Measurements from ENCODE around the gene AFAP1.

The AFAP1 gene

GRCh38 chr4:7892212-7893019 is 47.2 kb downstream of the AFAP1 start:
- no peak for DNase-seq

- no peak for DNase-seq
Measured at GRCh38 chr4:7890635-7891393, 48.8 kb downstream of the AFAP1 start.

- DNase-seq: no peak
Measured at GRCh38 chr4:7887436-7887835, 52.2 kb downstream of the AFAP1 start.

- no peak for DNase-seq
Measured at GRCh38 chr4:7886007-7886973, 53.4 kb downstream of the AFAP1 start.

DNA sequence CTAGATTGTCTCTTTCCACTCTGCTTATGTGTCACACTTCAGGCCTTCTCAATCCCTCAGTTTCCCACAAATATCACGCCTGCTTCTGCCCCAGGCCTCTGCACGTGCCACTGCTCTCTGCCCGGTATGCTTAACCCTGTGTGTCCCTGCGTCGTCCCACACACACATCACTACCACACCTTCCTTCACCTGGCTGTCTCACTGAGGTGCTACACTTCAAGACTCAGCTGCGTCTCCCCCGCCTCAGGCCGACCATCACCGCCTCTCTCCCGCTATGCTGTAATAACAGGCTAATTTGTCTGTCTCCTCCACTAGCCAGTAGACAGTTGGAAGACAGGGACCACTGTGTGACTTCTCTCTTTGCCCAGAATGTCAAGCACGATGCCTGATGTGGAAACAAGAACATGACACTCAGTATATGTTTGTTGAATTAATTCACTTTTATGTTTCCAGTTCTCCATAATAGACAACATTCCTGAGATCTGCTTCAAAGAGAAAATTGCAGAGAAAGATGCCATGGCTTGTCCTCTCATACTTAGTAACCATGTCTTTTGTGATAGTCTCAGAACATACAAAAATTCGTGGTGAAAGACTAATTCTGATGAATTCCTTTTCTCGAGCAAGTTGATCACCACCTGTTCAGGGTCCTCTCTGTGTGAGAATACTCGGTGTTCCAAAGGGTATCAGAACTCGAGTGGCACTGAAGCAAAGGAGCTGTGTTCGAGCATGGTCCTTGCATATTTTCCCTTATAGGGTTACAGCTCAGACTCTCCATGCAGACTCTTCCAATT is 54.2 kb downstream of the AFAP1 start:
- DNase-seq: no peak

GRCh38 chr4:7880683-7881082 is 59.0 kb downstream of the AFAP1 start:
- no peak for DNase-seq

DNA sequence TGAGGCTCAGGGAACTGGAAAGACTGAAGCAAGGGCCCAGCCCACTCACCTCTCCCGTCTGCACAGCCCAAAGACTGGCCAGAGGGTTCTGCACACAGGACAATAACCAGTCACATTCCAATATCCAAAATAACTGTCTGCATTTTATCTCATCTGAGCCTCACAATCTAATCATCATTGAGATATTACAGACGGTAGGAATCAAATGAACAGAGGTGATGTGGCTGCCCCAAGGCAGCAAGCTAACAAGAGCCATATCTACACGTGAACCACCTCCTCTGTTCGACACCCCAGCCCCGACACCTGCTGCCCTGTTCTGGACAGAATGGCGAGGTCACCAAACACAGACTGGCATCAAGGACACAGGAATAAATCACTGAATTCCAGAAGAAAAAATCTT is 60.5 kb downstream of the AFAP1 start:
- no peak for DNase-seq

DNA sequence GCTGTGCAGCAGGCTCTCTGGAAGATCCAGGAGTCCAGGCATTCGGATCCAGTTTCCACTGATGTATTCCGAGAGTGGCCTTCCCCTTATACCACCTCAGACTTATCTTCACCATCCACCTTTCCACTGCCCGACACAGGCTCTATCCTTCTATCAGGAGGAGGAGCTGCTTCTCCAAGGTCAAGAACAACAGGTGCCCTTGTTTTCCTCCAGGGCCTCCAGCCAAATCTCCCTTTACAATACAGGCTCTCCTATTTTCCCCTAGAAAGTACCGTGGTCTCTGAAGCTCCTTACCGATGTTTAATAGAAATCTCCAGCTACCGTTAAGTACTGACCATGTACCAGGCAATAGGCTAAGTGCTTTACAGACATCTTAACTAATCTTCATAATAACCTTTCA is 61.3 kb downstream of the AFAP1 start:
- no peak for DNase-seq

GRCh38 chr4:7877176-7877575 is 62.5 kb downstream of the AFAP1 start:
- DNase-seq: no peak

DNA sequence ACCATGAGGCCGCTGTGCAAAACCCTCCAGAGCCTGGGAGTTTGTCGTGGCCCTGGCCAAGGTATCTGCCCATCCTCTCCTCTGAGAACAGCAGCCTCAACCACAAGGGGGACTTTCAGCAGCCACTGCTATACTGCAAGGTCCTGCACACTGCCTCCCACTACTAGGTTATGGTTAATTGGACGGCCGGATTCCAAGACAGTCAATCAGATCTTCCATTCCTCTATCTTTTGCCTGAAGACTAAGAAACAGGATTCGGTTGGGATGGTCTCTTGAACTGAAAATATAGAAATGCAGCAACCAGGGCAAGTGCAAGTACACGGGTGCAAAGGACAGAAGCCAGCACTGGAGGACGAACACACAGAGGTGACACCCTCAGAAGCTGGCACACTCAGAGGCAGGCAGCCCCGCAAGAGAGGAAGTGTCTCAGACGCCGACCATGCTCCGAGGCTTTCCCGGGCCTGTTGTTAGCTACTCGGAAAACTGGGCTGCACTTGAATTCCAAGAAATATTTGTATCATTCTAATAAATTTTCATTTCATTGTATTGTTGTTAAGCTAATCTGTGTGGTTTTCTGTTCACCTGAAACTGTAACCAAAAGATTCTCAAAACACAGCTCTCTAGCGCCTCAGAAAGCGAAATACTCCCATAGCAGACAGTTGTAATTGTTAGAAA is 63.3 kb downstream of the AFAP1 start:
- DNase-seq: peak in 1 of 4 experiments; percentile 10

- no peak for DNase-seq
Measured at GRCh38 chr4:7874838-7875237, 64.8 kb downstream of the AFAP1 start.

GRCh38 chr4:7873881-7874280 is 65.8 kb downstream of the AFAP1 start:
- no peak for DNase-seq

GRCh38 chr4:7872264-7872771 is 67.3 kb downstream of the AFAP1 start:
- DNase-seq: no peak

DNA sequence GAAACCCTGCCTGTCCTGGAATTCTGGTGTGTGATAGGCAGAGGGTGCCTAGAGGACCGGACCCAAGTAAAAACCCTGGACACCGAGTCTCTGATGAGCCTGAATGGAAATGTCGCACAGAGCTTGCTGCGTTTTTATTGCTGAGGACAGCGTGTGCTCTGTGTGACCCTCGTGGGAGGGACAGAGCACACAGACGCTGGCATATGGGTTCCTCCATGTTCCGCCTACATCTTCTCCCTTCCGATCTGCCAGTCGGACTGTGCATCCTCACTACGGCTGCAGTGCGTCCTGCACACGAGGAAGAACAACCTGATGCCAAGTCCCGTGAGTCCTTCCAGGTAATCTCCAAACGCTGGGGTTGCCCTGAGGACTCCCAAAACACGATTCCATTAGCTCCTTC is 68.3 kb downstream of the AFAP1 start:
- no peak for DNase-seq

DNA sequence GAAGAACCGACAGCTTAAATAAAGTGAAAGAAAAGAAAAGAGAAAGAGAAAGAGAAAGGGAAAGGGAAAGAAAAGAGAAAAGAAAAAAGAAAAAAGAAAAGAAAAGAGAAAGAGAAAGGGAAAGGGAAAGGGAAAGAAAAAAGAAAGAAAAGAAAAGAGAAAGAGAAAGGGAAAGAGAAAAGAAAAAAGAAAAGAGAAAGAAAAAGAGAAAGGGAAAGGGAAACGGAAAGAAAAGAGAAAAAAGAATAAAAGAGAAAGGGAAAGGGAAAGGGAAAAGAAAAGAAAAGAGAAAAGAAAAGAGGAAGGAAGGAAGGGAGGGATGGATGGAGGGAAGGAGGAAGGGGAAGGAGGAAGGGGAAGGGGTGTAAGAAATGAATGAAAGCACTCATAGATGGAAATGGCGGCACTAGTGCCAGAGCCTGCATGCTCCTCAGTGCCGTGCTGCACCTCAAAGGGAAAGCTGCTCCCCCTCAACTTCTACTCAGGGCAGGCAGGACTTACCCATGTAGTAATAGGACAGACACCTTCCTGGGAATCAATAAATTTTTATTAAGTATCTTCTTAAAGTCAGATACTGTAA is 70.7 kb downstream of the AFAP1 start:
- DNase-seq: no peak

DNA sequence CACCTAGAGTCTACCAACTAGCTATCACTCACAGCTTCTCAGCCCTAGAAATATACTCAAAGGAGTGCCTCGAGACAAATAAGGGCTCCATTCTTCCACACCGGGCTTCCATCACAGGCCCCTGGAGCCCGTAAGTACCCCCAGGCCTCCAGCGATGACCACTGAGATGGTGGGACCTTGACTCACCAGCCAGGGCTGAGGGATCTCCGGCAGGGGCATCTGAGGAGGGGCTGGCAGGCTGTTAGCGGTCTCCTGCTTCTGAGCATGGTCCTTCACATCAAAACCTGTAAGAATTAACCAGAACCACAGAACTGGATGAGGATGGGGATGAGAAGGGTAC is 71.3 kb downstream of the AFAP1 start:
- no peak for DNase-seq

DNA sequence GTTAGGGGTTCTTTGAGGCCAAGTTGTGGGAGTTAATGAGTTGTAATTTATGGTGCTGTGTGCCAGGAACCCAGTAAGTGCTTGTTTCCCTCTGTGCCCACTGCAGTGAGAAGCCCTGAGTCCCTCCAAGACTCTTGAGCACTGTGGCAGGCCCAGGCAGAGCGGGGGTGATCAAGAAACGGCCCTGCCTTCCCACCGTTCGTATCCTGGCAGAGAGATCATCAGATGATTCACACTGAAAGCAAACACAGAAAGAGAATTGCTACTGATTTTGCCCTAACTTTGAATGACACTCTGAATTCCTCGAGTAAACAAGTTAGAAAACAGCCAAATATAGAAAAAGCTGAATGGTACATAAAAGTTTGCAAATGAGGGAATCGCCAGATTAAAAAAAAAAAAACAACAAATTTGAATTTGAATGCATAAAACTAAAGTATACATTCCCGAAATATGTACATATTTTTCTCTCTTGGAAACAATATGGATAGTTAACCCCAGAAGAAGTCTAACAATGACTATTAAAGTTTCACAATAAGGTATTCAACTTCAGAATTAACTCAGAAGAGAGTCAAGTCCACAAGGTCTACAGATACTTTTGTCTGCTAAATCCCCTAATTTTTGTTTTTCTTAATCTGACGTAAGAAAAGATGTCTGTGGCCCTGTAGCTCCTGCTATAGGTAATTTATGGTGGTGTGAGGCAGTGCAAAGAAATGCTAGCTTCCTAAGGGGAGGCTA is 71.8 kb downstream of the AFAP1 start:
- DNase-seq: no peak

GRCh38 chr4:7867191-7867590 is 72.5 kb downstream of the AFAP1 start:
- no peak for DNase-seq

GRCh38 chr4:7865533-7865932 is 74.1 kb downstream of the AFAP1 start:
- no peak for DNase-seq

GRCh38 chr4:7864685-7865084 is 75.0 kb downstream of the AFAP1 start:
- DNase-seq: no peak

Data from activated naive CD4-positive, alpha-beta T cell (primary cell).